Measurements from ENCODE around the gene TIMM10.

The TIMM10 gene

GRCh38 chr11:57512646-57513451 lies 17.7 kb downstream of the TIMM10 start:
- Histone ChIP-seq H3K9ac (ENCODE audit: low read length) (peak overlapping the region; percentile 82; the same call in 1 of the 2 replicates), H3K9me2 (ENCODE audit: low read depth, low read length) (no peaks in the 10 kb centered on the region), H3K4me3 (ENCODE audit: low read depth, low read length, poor library complexity, severe bottlenecking) (peak overlapping the region; percentile 83), H4K20me1 (ENCODE audit: insufficient read depth, low read length) (no peaks in the 10 kb centered on the region), H3K27me3 (ENCODE audit: insufficient read depth, low read length) (no peaks in the 10 kb centered on the region), H3K4me2 (ENCODE audit: low read length) (peak overlapping the region; percentile 88), H3K9me3 (ENCODE audit: low read length) (no peaks in the 10 kb centered on the region), H3K27ac (ENCODE audit: low read depth, low read length, poor library complexity, severe bottlenecking) (peak overlapping the region; percentile 77), H3F3A (ENCODE audit: insufficient read depth, low read length) (no peaks in the 10 kb centered on the region), H3K36me3 (ENCODE audit: insufficient read depth, low read length) (peaks cover 7% of the 10 kb centered on the region; the same call in 1 of the 2 replicates), H2AFZ (ENCODE audit: low read length) (no peak overlapping the region), H3K79me2 (ENCODE audit: insufficient read depth, low read length) (no peaks in the 10 kb centered on the region), H3K4me1 (ENCODE audit: insufficient read depth, low read length, severe bottlenecking) (peaks cover 33% of the 10 kb centered on the region)
- TF ChIP-seq EZH2 (IDR thresholded peaks at IDR 0.05; ENCODE audit: borderline replicate concordance, low read length) (no peak), CTCF (IDR thresholded peaks at IDR 0.05; ENCODE audit: low read length) (no peak)

- H3K9me2 ChIP-seq (ENCODE audit: low read depth, low read length) = no peaks in the 10 kb centered on the region
- H3F3A ChIP-seq (ENCODE audit: insufficient read depth, low read length) = no peaks in the 10 kb centered on the region
- H3K4me2 ChIP-seq (ENCODE audit: low read length) = peak overlapping the region; percentile 88
- peaks cover 11% of the 10 kb centered on the region; the same call in 1 of the 2 replicates for H3K36me3 ChIP-seq (ENCODE audit: insufficient read depth, low read length)
- no peaks in the 10 kb centered on the region for H4K20me1 ChIP-seq (ENCODE audit: insufficient read depth, low read length)
- TF ChIP-seq EZH2 (IDR thresholded peaks at IDR 0.05; ENCODE audit: borderline replicate concordance, low read length) (no peak), CTCF (IDR thresholded peaks at IDR 0.05; ENCODE audit: low read length) (no peak)
- no peak overlapping the region for H2AFZ ChIP-seq (ENCODE audit: low read length)
- H3K4me3 ChIP-seq (ENCODE audit: low read depth, low read length, poor library complexity, severe bottlenecking) = peak overlapping the region; percentile 83
- H3K4me1 ChIP-seq (ENCODE audit: insufficient read depth, low read length, severe bottlenecking) = peaks cover 33% of the 10 kb centered on the region
- no peaks in the 10 kb centered on the region for H3K79me2 ChIP-seq (ENCODE audit: insufficient read depth, low read length)
- no peaks in the 10 kb centered on the region for H3K9me3 ChIP-seq (ENCODE audit: low read length)
- H3K27me3 ChIP-seq (ENCODE audit: insufficient read depth, low read length) = no peaks in the 10 kb centered on the region
- peak overlapping the region; percentile 82; the same call in 1 of the 2 replicates for H3K9ac ChIP-seq (ENCODE audit: low read length)
- H3K27ac ChIP-seq (ENCODE audit: low read depth, low read length, poor library complexity, severe bottlenecking) = peak overlapping the region; percentile 77
Measured at GRCh38 chr11:57511741-57512430, 18.7 kb downstream of the TIMM10 start.

GRCh38 chr11:57508341-57509170 lies 22.0 kb downstream of the TIMM10 start:
- no peaks in the 10 kb centered on the region for H3F3A ChIP-seq (ENCODE audit: insufficient read depth, low read length)
- no peaks in the 10 kb centered on the region for H3K79me2 ChIP-seq (ENCODE audit: insufficient read depth, low read length)
- H3K4me3 ChIP-seq (ENCODE audit: low read depth, low read length, poor library complexity, severe bottlenecking) = no peak overlapping the region
- H3K27me3 ChIP-seq (ENCODE audit: insufficient read depth, low read length) = no peaks in the 10 kb centered on the region
- H3K4me2 ChIP-seq (ENCODE audit: low read length) = no peak overlapping the region
- H3K9me3 ChIP-seq (ENCODE audit: low read length) = no peaks in the 10 kb centered on the region
- no peak overlapping the region for H3K9ac ChIP-seq (ENCODE audit: low read length)
- no peak overlapping the region for H3K27ac ChIP-seq (ENCODE audit: low read depth, low read length, poor library complexity, severe bottlenecking)
- H3K36me3 ChIP-seq (ENCODE audit: insufficient read depth, low read length) = peaks cover 37% of the 10 kb centered on the region
- no peak overlapping the region for H2AFZ ChIP-seq (ENCODE audit: low read length)
- TF ChIP-seq CTCF (IDR thresholded peaks at IDR 0.05; ENCODE audit: low read length) (no peak), EZH2 (IDR thresholded peaks at IDR 0.05; ENCODE audit: borderline replicate concordance, low read length) (no peak)
- no peaks in the 10 kb centered on the region for H3K9me2 ChIP-seq (ENCODE audit: low read depth, low read length)
- H4K20me1 ChIP-seq (ENCODE audit: insufficient read depth, low read length) = no peaks in the 10 kb centered on the region
- peaks cover 22% of the 10 kb centered on the region for H3K4me1 ChIP-seq (ENCODE audit: insufficient read depth, low read length, severe bottlenecking)
